Uterus (tissue), 4 donors: ENCODE data around the gene MSANTD2. TPM values are rescaled to one million over a fixed set of nuclear protein-coding genes. Genes with fewer than 3 reads are reported as not detected.

Experiments used
- DNase-seq, 2 donors: peaks; one replicate each; pipeline ENCODE4 v3.0.0-alpha.2; 2019 to 2020
- H3K27ac ChIP-seq, 2 donors: fragments of 200-600 bp; sonication (generic); 1 replicate in 1 of 2; 2 replicates in 1 of 2; pipeline ENCODE4 v1.5.1; 2016 to 2018
- H3K27me3 ChIP-seq, 2 donors: fragments of 200-600 bp; sonication (generic); one replicate each; pipeline ENCODE4 v1.5.1; 2018 to 2019; ENCODE audit warnings: control low read depth in 1 of 2
- H3K36me3 ChIP-seq, 2 donors: fragments of 200-600 bp; sonication (generic); one replicate each; pipeline ENCODE4 v1.5.1; 2019; ENCODE audit warnings: control low read depth in 1 of 2
- H3K4me1 ChIP-seq, 2 donors: fragments of 200-600 bp; sonication (generic); one replicate each; pipeline ENCODE4 v1.5.1; 2018 to 2019; ENCODE audit warnings: control low read depth in 1 of 2
- H3K4me3 ChIP-seq, 2 donors: fragments of 200-600 bp; sonication (generic); 1 replicate in 1 of 2; 2 replicates in 1 of 2; pipeline ENCODE4 v1.5.1; 2018 to 2019; ENCODE audit warnings: mild to moderate bottlenecking in 1 of 2
- H3K9me3 ChIP-seq, 2 donors: fragments of 200-600 bp; sonication (generic); one replicate each; pipeline ENCODE4 v1.5.1; 2019; ENCODE audit warnings: control low read depth in 1 of 2
- POLR2A ChIP-seq, 2 donors: fragments of 450-650 bp; IDR thresholded peaks; one replicate each; pipeline ENCODE4 v1.6.1; 2016; ENCODE audit warnings: antibody characterized with exemption in 2 of 2, mild to moderate bottlenecking in 1 of 2, moderate library complexity in 1 of 2
- intact Hi-C: fragments of 100-400 bp; cut with DNase I; formaldehyde crosslinking; loops from one replicate; pipeline ENCODE4 v1.15.1; 2023; ENCODE audit warnings: low total_unique reads
- total RNA-seq, 4 donors: library from RNA; depleted of rRNA in 3 of 4; stranded (reverse); fragments of >200 nt in 3 of 4; gene quantifications; one replicate each; pipeline versions ENCODE4 v1.1.0 to v1.2.4, GENCODE V29; 2014 to 2023
- TF ChIP-seq, protein P1 (sequence below), 4 experiments: fragments of 200-600 bp in 2 of 4; fragments of 450-650 bp in 2 of 4; sonication (generic) in 2 of 4; IDR thresholded peaks; one replicate each; pipeline ENCODE4 v1.5.1; 2016 to 2019; ENCODE audit warnings: antibody characterized with exemption in 4 of 4, mild to moderate bottlenecking in 2 of 4, moderate library complexity in 1 of 4
- donor health status: DM: yes; HTN: yes; CAD: no.

MSANTD2 gene
- total RNA-seq, 4 donors from 2014 or later: 5.1 to 36.6 (median 24.5) TPM

DNA sequence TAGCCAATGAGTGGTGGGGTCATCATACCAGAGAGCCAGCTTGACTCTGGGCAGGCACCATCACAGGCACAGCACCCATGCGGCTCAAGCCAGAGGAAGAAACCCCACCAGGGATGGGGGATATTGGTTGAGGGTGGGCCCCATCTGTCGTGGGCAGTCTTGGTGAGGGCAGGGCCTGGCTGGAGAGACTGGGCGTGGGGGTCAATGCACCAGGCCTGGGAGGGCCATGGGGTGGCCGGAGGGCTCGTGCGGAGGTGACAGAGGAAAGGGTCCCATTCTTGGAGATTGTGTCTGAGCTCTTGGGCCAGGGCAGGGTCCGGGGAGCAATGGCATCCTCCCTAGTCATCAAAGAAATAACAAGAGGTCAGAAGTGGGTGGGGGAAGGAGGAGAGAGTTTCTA, 46.6 kb downstream of the MSANTD2 start:
- H3K36me3 ChIP-seq: no peaks in the 10 kb centered on the region
- H3K9me3 ChIP-seq: no peaks in the 10 kb centered on the region
- no peak overlapping the region for H3K27ac ChIP-seq
- intact Hi-C loops: no loop called here
- DNase-seq: no peak
- peaks cover 4 to 19% of the 10 kb centered on the region in 2 donors for H3K27me3 ChIP-seq
- no peak overlapping the region for H3K4me3 ChIP-seq
- H3K4me1 ChIP-seq: peaks cover 0 to 6% of the 10 kb centered on the region in 2 donors
- TF ChIP-seq POLR2A (IDR thresholded peaks at IDR 0.05): no peak
- TF ChIP-seq, protein P1, sequence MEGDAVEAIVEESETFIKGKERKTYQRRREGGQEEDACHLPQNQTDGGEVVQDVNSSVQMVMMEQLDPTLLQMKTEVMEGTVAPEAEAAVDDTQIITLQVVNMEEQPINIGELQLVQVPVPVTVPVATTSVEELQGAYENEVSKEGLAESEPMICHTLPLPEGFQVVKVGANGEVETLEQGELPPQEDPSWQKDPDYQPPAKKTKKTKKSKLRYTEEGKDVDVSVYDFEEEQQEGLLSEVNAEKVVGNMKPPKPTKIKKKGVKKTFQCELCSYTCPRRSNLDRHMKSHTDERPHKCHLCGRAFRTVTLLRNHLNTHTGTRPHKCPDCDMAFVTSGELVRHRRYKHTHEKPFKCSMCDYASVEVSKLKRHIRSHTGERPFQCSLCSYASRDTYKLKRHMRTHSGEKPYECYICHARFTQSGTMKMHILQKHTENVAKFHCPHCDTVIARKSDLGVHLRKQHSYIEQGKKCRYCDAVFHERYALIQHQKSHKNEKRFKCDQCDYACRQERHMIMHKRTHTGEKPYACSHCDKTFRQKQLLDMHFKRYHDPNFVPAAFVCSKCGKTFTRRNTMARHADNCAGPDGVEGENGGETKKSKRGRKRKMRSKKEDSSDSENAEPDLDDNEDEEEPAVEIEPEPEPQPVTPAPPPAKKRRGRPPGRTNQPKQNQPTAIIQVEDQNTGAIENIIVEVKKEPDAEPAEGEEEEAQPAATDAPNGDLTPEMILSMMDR (IDR thresholded peaks at IDR 0.05): no peak

GRCh38 chr11:124753205-124753604, 47.0 kb downstream of the MSANTD2 start:
- Histone ChIP-seq H3K4me1 (peaks cover 0 to 1% of the 10 kb centered on the region in 2 donors), H3K36me3 (no peaks in the 10 kb centered on the region), H3K27ac (no peak overlapping the region), H3K27me3 (peaks cover 0 to 19% of the 10 kb centered on the region in 2 donors), H3K4me3 (no peak overlapping the region), H3K9me3 (no peaks in the 10 kb centered on the region)
- no peak for TF ChIP-seq POLR2A (IDR thresholded peaks at IDR 0.05)
- TF ChIP-seq, protein P1 (IDR thresholded peaks at IDR 0.05): no peak
- DNase-seq: no peak
- intact Hi-C loops: no loop called here

DNA sequence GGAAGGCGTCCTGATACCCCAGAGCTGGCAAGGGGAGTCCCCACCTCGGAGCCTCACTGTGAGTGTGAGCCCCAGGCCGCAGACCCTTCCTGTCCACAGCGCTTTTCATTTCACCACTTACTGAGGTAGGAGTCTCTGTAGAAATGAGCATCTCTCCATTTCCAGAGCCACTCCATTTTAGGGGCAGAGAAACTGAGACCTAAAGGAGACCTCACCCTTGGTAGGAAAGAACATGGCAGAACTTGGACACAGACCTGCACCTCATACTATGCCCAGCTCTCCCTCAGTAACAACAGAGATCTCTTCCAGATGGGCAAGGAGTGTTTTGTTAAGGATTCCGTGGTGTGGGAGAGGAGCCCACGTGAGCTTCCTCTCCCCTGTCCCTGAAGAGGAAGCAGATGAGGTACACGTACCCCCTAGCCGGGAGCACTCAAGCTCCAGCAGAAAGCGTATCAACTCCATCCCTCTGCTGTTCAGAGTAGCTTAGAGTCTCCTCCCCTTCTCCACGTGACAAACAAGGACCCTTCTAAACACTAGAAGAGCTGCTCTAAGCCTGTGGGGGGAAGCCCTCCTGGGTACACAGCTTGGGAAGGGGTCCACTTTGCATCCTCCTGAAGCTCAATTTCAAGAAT, 47.6 kb downstream of the MSANTD2 start:
- no peak overlapping the region for H3K27ac ChIP-seq
- intact Hi-C loops: no loop called here
- peaks cover 0 to 18% of the 10 kb centered on the region in 2 donors for H3K27me3 ChIP-seq
- DNase-seq: no peak
- no peak overlapping the region for H3K4me3 ChIP-seq
- no peaks in the 10 kb centered on the region for H3K4me1 ChIP-seq
- no peaks in the 10 kb centered on the region for H3K9me3 ChIP-seq
- TF ChIP-seq POLR2A (IDR thresholded peaks at IDR 0.05): no peak
- TF ChIP-seq, protein P1 (IDR thresholded peaks at IDR 0.05): no peak
- H3K36me3 ChIP-seq: no peaks in the 10 kb centered on the region

GRCh38 chr11:124751741-124752470, 48.3 kb downstream of the MSANTD2 start, which contains the start of gene VSIG2:
Gene VSIG2 (minus strand): TSS chr11:124752255. CDS start chr11:124752137, 118 bp downstream.
- Histone ChIP-seq H3K4me1 (no peaks in the 10 kb centered on the region), H3K36me3 (no peaks in the 10 kb centered on the region), H3K27ac (no peak within 1 kb of the TSS), H3K27me3 (peaks cover under 1 to 14% of the 10 kb centered on the region in 2 donors), H3K4me3 (no peak within 1 kb of the TSS), H3K9me3 (no peaks in the 10 kb centered on the region)
- intact Hi-C loops: no loop called here
- DNase-seq: no peak
- TF ChIP-seq, protein P1 (IDR thresholded peaks at IDR 0.05): no peak
- TF ChIP-seq POLR2A (IDR thresholded peaks at IDR 0.05): no peak

- H3K27me3 ChIP-seq: peaks cover 6 to 14% of the 10 kb centered on the region in 2 donors
- no peaks in the 10 kb centered on the region for H3K4me1 ChIP-seq
- no peak for TF ChIP-seq POLR2A (IDR thresholded peaks at IDR 0.05)
- TF ChIP-seq, protein P1 (IDR thresholded peaks at IDR 0.05): no peak
- H3K27ac ChIP-seq: no peak overlapping the region
- no peaks in the 10 kb centered on the region for H3K36me3 ChIP-seq
- no peak overlapping the region for H3K4me3 ChIP-seq
- DNase-seq: no peak
- intact Hi-C loops: no loop called here
- H3K9me3 ChIP-seq: no peaks in the 10 kb centered on the region
Observed at GRCh38 chr11:124751391-124751740, 48.8 kb downstream of the MSANTD2 start.
